ENCODE results near the gene ARL5C. TPM values are rescaled to one million over a fixed set of nuclear protein-coding genes. Genes with fewer than 3 reads are reported as not detected.

The ARL5C gene
- polyA plus RNA-seq, 1 donor from 2014 or later, result not detected

GRCh38 chr17:39145143-39145542, 20.8 kb downstream of the ARL5C start:
- no peak overlapping the region for H2AFZ ChIP-seq (ENCODE audit: low read depth, low read length)
- no peak for TF ChIP-seq RAD21 (conservative IDR thresholded peaks at IDR 0.05)
- no peak for TF ChIP-seq SMC3 (conservative IDR thresholded peaks at IDR 0.05; ENCODE audit: poor library complexity)
- TF ChIP-seq REST (IDR thresholded peaks at IDR 0.05; ENCODE audit: borderline replicate concordance), result no peak
- TF ChIP-seq TAF1 (IDR thresholded peaks at IDR 0.05; ENCODE audit: low read depth), result no peak
- no peak for TF ChIP-seq EZH2 (IDR thresholded peaks at IDR 0.05; ENCODE audit: borderline replicate concordance, insufficient read depth, low read length, poor library complexity, severe bottlenecking)
- no peak for TF ChIP-seq MXI1 (conservative IDR thresholded peaks at IDR 0.05; ENCODE audit: poor library complexity, severe bottlenecking)
- no peak for TF ChIP-seq EP300 (conservative IDR thresholded peaks at IDR 0.05; ENCODE audit: poor library complexity, severe bottlenecking)
- TF ChIP-seq CTCF (IDR thresholded peaks at IDR 0.05; ENCODE audit: poor library complexity, severe bottlenecking), result no peak
- no peak for TF ChIP-seq POLR2AphosphoS5 (IDR thresholded peaks at IDR 0.05)
- H4K20me1 ChIP-seq (ENCODE audit: insufficient read depth), result no peaks in the 10 kb centered on the region
- no peaks in the 10 kb centered on the region for H3K79me2 ChIP-seq (replicated peaks; ENCODE audit: insufficient read depth, low read length)
- H3K4me2 ChIP-seq (ENCODE audit: low read length), result no peak overlapping the region
- H3K4me3 ChIP-seq (ENCODE audit: low read length), result no peak overlapping the region
- H3F3A ChIP-seq (ENCODE audit: insufficient read depth, low read length, poor library complexity, severe bottlenecking), result no peaks in the 10 kb centered on the region
- H3K36me3 ChIP-seq (ENCODE audit: insufficient read depth, low read length), result no peaks in the 10 kb centered on the region
- H3K27ac ChIP-seq (ENCODE audit: low read length), result no peak overlapping the region
- no peak overlapping the region for H3K9ac ChIP-seq (ENCODE audit: low read length)
- peaks cover 6% of the 10 kb centered on the region for H3K27me3 ChIP-seq (ENCODE audit: insufficient read depth, low read depth, low read length)
- H3K9me3 ChIP-seq (ENCODE audit: low read length), result no peaks in the 10 kb centered on the region
- H3K9me2 ChIP-seq (ENCODE audit: insufficient read depth, low read length), result no peaks in the 10 kb centered on the region

- H3K9me2 ChIP-seq (ENCODE audit: insufficient read depth, low read length), result no peaks in the 10 kb centered on the region
- H3K36me3 ChIP-seq (ENCODE audit: insufficient read depth, low read length), result no peaks in the 10 kb centered on the region
- no peaks in the 10 kb centered on the region for H3K9me3 ChIP-seq (ENCODE audit: low read length)
- H3K79me2 ChIP-seq (replicated peaks; ENCODE audit: insufficient read depth, low read length), result no peaks in the 10 kb centered on the region
- no peak for TF ChIP-seq REST (IDR thresholded peaks at IDR 0.05; ENCODE audit: borderline replicate concordance)
- TF ChIP-seq RAD21 (conservative IDR thresholded peaks at IDR 0.05), result no peak
- no peak for TF ChIP-seq CTCF (IDR thresholded peaks at IDR 0.05; ENCODE audit: poor library complexity, severe bottlenecking)
- TF ChIP-seq POLR2AphosphoS5 (IDR thresholded peaks at IDR 0.05), result no peak
- no peak for TF ChIP-seq SMC3 (conservative IDR thresholded peaks at IDR 0.05; ENCODE audit: poor library complexity)
- TF ChIP-seq EP300 (conservative IDR thresholded peaks at IDR 0.05; ENCODE audit: poor library complexity, severe bottlenecking), result no peak
- no peak for TF ChIP-seq TAF1 (IDR thresholded peaks at IDR 0.05; ENCODE audit: low read depth)
- TF ChIP-seq MXI1 (conservative IDR thresholded peaks at IDR 0.05; ENCODE audit: poor library complexity, severe bottlenecking), result no peak
- no peak for TF ChIP-seq EZH2 (IDR thresholded peaks at IDR 0.05; ENCODE audit: borderline replicate concordance, insufficient read depth, low read length, poor library complexity, severe bottlenecking)
- H3K4me2 ChIP-seq (ENCODE audit: low read length), result no peak overlapping the region
- H4K20me1 ChIP-seq (ENCODE audit: insufficient read depth), result no peaks in the 10 kb centered on the region
- no peaks in the 10 kb centered on the region for H3F3A ChIP-seq (ENCODE audit: insufficient read depth, low read length, poor library complexity, severe bottlenecking)
- no peak overlapping the region for H3K4me3 ChIP-seq (ENCODE audit: low read length)
- no peaks in the 10 kb centered on the region for H3K27me3 ChIP-seq (ENCODE audit: insufficient read depth, low read depth, low read length)
- no peak overlapping the region for H3K27ac ChIP-seq (ENCODE audit: low read length)
- H3K9ac ChIP-seq (ENCODE audit: low read length), result no peak overlapping the region
- no peak overlapping the region for H2AFZ ChIP-seq (ENCODE audit: low read depth, low read length)
Observed at GRCh38 chr17:39144416-39144840, 21.5 kb downstream of the ARL5C start.
